Ovary (tissue), 3 donors: Measurements from ENCODE around the gene THSD7A.

Experiments used
- CTCF ChIP-seq, 3 donors: fragments of 450-650 bp in 2 of 3; fragments of 200-600 bp in 1 of 3; IDR thresholded peaks; one replicate each; pipeline versions ENCODE4 v1.5.1 to v1.8.0; 2016 to 2022; ENCODE audit warnings: antibody characterized with exemption in 3 of 3, mild to moderate bottlenecking in 1 of 3
- EP300 ChIP-seq: sonication (generic); formaldehyde crosslinking; IDR thresholded peaks from one replicate; pipeline ENCODE4 v1.6.1; 2017; ENCODE audit warnings: antibody characterized with exemption
- POLR2A ChIP-seq: fragments of 450-650 bp; IDR thresholded peaks from one replicate; pipeline ENCODE4 v1.6.1; 2017; ENCODE audit warnings: antibody characterized with exemption, mild to moderate bottlenecking, moderate library complexity
- donor health status: DM: no; HTN: no; CAD: no.

GRCh38 chr7:11404355-11404754 lies 427.6 kb downstream of the THSD7A start:
- TF ChIP-seq CTCF (IDR thresholded peaks at IDR 0.05) (no peak), EP300 (no peak), POLR2A (no peak)
